KOPT-K1 (cell line): ENCODE measurements around the gene OSMR.

Experiments
- H3K27ac ChIP-seq: fragments of 200-600 bp; sonication (generic); 2 replicates; pipeline ENCODE4 v1.5.1; 2016; ENCODE audit warnings: antibody characterized with exemption, mild to moderate bottlenecking, low read depth, low read length; ENCODE audit not compliant: poor library complexity, severe bottlenecking
- H3K36me3 ChIP-seq: fragments of 200-600 bp; sonication (generic); 2 replicates; pipeline ENCODE4 v1.5.1; 2017; ENCODE audit warnings: antibody characterized with exemption, mild to moderate bottlenecking, low read length, moderate library complexity; ENCODE audit not compliant: insufficient read depth
- H3K9me3 ChIP-seq: fragments of 200-600 bp; sonication (generic); 2 replicates; pipeline ENCODE4 v1.5.1; 2017; ENCODE audit warnings: antibody characterized with exemption, low read length, mild to moderate bottlenecking; ENCODE audit not compliant: insufficient read depth, poor library complexity, severe bottlenecking

Gene OSMR

GRCh38 chr5:38872826-38873225 lies 27.0 kb downstream of the OSMR start:
- no peak overlapping the region for H3K27ac ChIP-seq

DNA sequence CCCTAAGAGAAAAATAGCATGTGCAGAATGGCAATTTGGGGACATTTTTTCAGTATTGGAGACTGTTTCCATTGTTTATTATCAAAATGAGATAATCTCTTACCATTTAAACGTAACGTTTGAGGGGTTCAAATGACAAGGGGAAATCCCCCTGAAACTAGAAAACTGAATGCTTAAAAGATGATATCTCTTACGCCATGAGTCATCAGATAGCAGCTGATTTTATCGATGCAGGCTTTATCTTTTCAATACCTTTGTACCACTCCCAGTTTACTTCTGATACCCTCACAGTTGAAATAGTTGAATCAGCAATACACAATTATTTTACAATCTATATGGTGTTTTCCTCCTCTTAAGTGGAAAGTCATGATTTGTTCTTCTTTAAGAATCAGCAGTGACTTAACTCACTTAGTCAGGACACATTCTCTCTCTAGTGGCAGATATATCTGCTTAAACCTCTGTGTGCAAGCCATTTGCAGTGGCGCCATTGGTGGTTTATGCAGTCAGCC lies 29.2 kb downstream of the OSMR start:
- no peaks in the 10 kb centered on the region for H3K36me3 ChIP-seq
- no peak overlapping the region for H3K27ac ChIP-seq
- no peaks in the 10 kb centered on the region for H3K9me3 ChIP-seq

More at GRCh38 chr5:38872826-38873225, 27.0 kb downstream of the OSMR start:
- Histone ChIP-seq H3K36me3 (no peaks in the 10 kb centered on the region), H3K9me3 (no peaks in the 10 kb centered on the region)

DNA sequence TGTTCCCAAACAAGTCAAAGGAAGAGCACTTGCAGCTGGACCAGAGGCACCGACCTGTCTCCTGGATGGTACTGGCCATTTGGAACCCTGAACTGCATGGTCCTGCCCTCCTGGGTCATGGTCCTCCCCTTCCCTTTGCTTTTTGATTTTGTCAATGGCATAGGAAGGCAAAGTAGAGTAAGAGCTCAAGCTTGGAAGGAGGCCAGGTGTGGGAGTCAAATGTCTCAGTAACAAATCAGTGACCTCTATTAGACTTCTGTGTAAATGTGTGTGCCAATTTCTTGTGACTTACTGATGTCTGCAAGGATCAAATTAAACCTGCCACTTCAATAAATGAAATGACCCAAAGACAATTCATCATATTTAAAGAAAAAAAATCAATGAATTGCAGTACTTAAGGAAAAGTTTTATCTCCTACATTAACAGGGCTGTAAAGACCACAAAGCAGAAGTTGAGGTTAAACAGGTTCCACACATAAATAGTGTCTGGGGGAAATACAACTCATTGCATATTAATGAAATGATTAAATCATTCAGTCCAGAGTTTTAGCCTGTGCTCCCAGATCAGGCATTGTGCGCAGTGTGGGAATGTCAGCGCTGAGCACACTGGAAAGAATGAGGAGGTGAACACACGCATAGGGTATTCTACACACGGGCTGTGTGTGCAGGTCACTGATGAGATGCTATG lies 32.7 kb downstream of the OSMR start:
- Histone ChIP-seq H3K9me3 (no peaks in the 10 kb centered on the region), H3K27ac (no peak overlapping the region), H3K36me3 (no peaks in the 10 kb centered on the region)

GRCh38 chr5:38879078-38879460 lies 33.3 kb downstream of the OSMR start:
- no peaks in the 10 kb centered on the region for H3K9me3 ChIP-seq
- H3K36me3 ChIP-seq: no peaks in the 10 kb centered on the region
- no peak overlapping the region for H3K27ac ChIP-seq

- H3K27ac ChIP-seq: no peak overlapping the region
- no peaks in the 10 kb centered on the region for H3K36me3 ChIP-seq
- no peaks in the 10 kb centered on the region for H3K9me3 ChIP-seq
Measured at GRCh38 chr5:38883842-38884241, 38.0 kb downstream of the OSMR start.

DNA sequence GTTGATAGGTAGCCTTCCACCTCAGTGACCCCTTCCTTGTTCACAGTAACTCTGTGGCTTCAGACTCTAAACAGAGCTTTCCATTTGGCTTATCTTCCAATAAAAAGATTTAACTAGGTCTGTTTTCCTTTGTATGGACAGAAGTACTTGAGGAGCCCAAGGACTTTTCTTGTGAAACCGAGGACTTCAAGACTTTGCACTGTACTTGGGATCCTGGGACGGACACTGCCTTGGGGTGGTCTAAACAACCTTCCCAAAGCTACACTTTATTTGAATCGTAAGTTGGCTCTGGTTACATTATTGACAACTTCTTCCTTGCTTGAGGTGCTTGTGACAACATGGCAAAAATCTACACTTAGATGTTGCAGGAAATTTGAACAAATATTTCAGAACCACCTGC lies 39.4 kb downstream of the OSMR start:
- Histone ChIP-seq H3K36me3 (no peaks in the 10 kb centered on the region), H3K9me3 (no peaks in the 10 kb centered on the region), H3K27ac (no peak overlapping the region)

GRCh38 chr5:38888041-38888440 lies 42.2 kb downstream of the OSMR start:
- Histone ChIP-seq H3K36me3 (no peaks in the 10 kb centered on the region), H3K9me3 (no peaks in the 10 kb centered on the region), H3K27ac (no peak overlapping the region)

DNA sequence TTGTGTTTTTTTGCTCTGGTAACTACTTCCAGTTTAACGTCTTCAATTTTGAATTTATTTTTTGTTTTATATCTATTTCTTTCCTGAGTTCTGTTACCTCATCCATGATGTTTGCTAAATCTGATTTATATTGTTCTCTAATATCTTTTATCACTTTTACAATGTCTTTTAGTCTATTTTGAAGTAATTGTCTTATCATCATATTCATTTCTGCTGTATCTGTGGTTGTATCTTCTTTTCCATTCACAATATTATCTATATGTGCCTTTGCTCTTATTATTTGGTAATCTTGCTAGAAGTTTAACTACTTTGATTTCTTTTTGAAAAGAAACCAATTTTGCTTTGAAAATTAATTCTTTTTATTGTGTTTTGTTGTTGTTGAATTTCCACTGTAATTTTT lies 43.6 kb downstream of the OSMR start:
- H3K36me3 ChIP-seq: no peaks in the 10 kb centered on the region
- no peak overlapping the region for H3K27ac ChIP-seq
- H3K9me3 ChIP-seq: no peaks in the 10 kb centered on the region

GRCh38 chr5:38891563-38891962 lies 45.8 kb downstream of the OSMR start:
- Histone ChIP-seq H3K9me3 (no peaks in the 10 kb centered on the region), H3K36me3 (no peaks in the 10 kb centered on the region), H3K27ac (no peak overlapping the region)

DNA sequence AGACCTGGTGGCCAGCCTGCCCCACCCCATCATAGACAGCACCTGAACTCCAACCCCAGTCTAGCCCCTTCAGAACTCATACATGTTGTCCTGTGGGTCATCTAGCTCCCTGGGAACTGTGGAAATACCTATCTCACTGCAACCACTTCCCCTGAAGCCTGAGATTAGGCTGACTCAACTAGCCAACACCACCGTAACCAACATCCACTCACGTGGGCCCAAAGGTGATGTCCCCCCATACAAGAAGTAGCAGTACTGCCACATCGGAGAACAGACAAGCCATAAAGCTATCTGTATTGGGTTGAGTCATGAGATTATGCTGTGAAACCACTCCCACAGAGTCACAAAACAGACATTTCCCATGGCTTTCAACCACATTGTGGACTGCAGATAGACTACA lies 46.6 kb downstream of the OSMR start:
- Histone ChIP-seq H3K27ac (no peak overlapping the region), H3K36me3 (no peaks in the 10 kb centered on the region)

GRCh38 chr5:38896760-38897159 lies 50.9 kb downstream of the OSMR start:
- H3K27ac ChIP-seq: no peak overlapping the region
- no peaks in the 10 kb centered on the region for H3K36me3 ChIP-seq
- no peaks in the 10 kb centered on the region for H3K9me3 ChIP-seq

More for the DNA sequence above, 46.6 kb downstream of the OSMR start:
- H3K9me3 ChIP-seq: no peaks in the 10 kb centered on the region

DNA sequence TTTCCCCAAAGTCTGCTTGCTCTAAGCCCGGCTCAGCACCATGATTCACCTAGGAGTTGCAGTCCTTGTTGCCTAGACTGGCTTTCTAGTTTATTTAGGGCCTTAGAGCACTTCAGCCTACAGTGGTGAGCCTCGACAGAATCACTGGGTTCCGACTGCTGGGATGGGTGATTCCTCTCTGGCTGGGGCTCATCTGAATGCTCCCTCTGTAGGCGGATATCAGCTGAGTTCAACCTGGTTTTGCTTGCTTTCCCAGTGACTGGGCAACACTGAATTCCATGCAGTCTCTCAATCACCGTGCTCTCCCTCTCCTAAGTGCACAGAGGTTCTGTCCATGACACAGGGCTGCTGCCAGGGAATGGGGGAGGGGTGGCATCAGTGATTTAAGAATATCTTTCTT lies 54.1 kb downstream of the OSMR start:
- H3K9me3 ChIP-seq: peaks cover 13% of the 10 kb centered on the region
- H3K36me3 ChIP-seq: no peaks in the 10 kb centered on the region

DNA sequence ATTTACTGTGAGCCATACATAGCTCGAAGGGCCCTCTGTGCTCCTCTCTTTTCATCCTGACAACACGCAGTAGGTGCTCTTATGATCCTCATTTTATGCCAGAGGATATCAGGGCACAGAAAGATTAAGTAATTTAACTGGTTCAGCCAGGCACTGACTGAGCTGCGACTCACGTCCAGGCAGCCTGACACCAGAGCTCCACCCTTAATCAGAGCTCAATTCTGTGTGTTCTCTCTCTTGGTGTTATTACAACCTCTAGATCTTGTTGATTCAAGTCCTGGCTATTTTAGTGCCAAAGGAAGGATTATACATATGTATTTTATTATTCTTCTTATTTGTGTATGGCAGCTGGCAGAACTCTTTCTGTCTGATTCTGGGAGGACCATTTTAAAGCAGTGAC lies 59.7 kb downstream of the OSMR start:
- Histone ChIP-seq H3K36me3 (no peaks in the 10 kb centered on the region), H3K27ac (no peak overlapping the region), H3K9me3 (peaks cover 22% of the 10 kb centered on the region)

More for the DNA sequence above, 54.1 kb downstream of the OSMR start:
- H3K27ac ChIP-seq: no peak overlapping the region

DNA sequence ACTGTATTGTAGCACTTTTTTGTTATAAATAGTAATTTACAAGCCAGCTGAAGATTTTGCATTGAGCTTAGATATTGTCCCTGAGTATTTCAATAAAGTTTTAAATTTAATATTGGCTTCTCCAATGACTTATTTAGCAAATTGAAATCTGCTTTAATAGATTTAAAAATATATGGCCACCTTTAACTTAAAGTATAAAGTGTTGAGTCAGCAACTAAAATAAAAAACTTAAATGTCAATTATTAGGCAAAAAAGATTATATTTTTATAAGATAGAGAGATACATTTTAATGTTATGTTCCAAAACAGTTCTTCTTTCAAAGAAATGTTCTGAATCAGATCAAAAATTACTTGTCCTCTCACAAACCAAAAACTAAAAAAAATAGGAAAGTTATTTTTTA lies 60.7 kb downstream of the OSMR start:
- H3K27ac ChIP-seq: no peak overlapping the region
- no peaks in the 10 kb centered on the region for H3K36me3 ChIP-seq
- H3K9me3 ChIP-seq: peaks cover 22% of the 10 kb centered on the region

DNA sequence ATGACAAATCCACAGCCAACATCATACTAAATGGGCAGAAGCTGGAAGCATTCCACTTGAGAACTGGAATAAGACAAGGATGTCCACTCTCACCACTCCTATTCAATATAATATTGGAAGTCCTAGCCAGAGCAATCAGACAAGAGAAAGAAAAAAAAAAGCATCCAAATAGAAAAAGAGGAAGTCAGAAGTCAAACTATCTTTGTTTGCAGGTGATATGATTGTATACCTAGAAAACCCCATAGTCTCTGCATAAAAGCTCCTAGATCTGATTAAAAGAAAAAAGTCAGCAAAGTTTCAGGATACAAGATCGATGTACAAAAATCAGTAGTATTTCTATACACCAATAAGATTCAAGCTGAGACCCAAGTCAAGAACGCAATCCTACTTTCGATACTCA lies 66.1 kb downstream of the OSMR start:
- Histone ChIP-seq H3K9me3 (peaks cover 9% of the 10 kb centered on the region), H3K36me3 (no peaks in the 10 kb centered on the region), H3K27ac (no peak overlapping the region)

DNA sequence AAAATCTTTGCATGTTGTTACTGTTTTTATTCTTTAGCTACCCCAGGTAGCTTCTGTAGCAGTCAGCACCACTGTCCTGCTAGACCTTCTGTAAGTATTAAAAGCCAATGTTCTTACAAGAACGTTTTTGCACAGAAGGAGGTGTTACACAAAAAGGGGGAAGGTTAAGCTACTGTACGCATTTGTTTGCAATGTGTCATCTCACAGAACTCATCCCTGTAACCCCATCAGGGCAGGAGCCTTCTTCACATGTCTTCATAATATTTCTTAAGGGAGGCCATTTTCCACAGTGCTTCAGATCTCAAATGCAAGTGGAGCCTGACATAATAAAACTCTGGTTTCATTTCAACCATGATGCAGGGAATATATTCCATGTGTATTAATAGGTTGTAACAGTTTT lies 67.9 kb downstream of the OSMR start:
- Histone ChIP-seq H3K36me3 (no peaks in the 10 kb centered on the region), H3K27ac (no peak overlapping the region), H3K9me3 (peaks cover 4% of the 10 kb centered on the region)
